HEK293T (cell line): ENCODE results near the gene BCR.

Source experiments
- ARNT ChIP-seq: fragments of 450-650 bp; IDR thresholded peaks from 2 replicates; pipeline ENCODE4 v1.6.1; 2017; ENCODE audit warnings: mild to moderate bottlenecking
- BHLHE40 ChIP-seq: fragments of 450-650 bp; IDR thresholded peaks from 2 replicates; pipeline ENCODE4 v1.6.1; 2016; ENCODE audit warnings: mild to moderate bottlenecking, moderate library complexity, borderline replicate concordance
- CTBP1 ChIP-seq: fragments of 450-650 bp; IDR thresholded peaks from 2 replicates; pipeline ENCODE4 v1.6.1; 2016; ENCODE audit warnings: borderline replicate concordance
- FOXK2 ChIP-seq: fragments of 450-650 bp; IDR thresholded peaks from 2 replicates; pipeline ENCODE4 v1.6.1; 2016; ENCODE audit warnings: mild to moderate bottlenecking
- FOXM1 ChIP-seq: fragments of 450-650 bp; IDR thresholded peaks from 2 replicates; pipeline ENCODE4 v1.6.1; 2017; ENCODE audit warnings: mild to moderate bottlenecking, borderline replicate concordance
- HDGF ChIP-seq: fragments of 450-650 bp; IDR thresholded peaks from 2 replicates; pipeline ENCODE4 v1.6.1; 2017; ENCODE audit warnings: antibody characterized with exemption, borderline replicate concordance
- LEF1 ChIP-seq: fragments of 450-650 bp; IDR thresholded peaks from 2 replicates; pipeline ENCODE4 v1.6.1; 2017; ENCODE audit warnings: mild to moderate bottlenecking, borderline replicate concordance
- NFRKB ChIP-seq: fragments of 450-650 bp; IDR thresholded peaks from 2 replicates; pipeline ENCODE4 v1.6.1; 2016; ENCODE audit warnings: mild to moderate bottlenecking, moderate library complexity
- SP1 ChIP-seq: fragments of 450-650 bp; IDR thresholded peaks from 2 replicates; pipeline ENCODE4 v1.6.1; 2017
- TARDBP ChIP-seq: fragments of 450-650 bp; IDR thresholded peaks from 2 replicates; pipeline ENCODE4 v1.6.1; 2016
- ZNF384 ChIP-seq: fragments of 450-650 bp; IDR thresholded peaks from 2 replicates; pipeline ENCODE4 v1.6.1; 2016
- TF ChIP-seq, protein P1 (sequence below): fragments of 450-650 bp; IDR thresholded peaks from 2 replicates; pipeline ENCODE4 v1.6.1; 2016

DNA sequence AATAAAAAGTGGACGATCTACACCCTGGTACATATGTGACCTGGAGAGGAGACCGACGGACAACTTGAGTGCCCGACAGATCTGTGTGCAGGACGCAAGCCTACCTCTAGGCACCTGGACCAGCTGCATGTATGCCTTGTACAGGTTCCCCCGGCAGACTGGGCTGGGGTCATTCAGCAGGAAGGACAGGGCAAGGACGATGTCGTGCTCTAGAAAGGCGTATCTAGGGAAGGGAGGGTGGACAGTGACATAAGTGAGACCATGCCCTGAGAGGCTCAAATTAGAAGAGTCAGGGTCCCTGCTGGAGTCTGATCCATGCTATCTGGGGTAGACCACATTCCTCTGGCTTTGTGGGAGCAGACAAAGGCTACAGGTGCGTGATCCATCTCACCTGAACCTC lies 46.4 kb upstream of the BCR start:
- no peak for TF ChIP-seq SP1
- no peak for TF ChIP-seq TARDBP
- no peak for TF ChIP-seq ZNF384
- TF ChIP-seq, protein P1, sequence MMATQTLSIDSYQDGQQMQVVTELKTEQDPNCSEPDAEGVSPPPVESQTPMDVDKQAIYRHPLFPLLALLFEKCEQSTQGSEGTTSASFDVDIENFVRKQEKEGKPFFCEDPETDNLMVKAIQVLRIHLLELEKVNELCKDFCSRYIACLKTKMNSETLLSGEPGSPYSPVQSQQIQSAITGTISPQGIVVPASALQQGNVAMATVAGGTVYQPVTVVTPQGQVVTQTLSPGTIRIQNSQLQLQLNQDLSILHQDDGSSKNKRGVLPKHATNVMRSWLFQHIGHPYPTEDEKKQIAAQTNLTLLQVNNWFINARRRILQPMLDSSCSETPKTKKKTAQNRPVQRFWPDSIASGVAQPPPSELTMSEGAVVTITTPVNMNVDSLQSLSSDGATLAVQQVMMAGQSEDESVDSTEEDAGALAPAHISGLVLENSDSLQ = no peak
- no peak for TF ChIP-seq HDGF
- no peak for TF ChIP-seq CTBP1
- TF ChIP-seq BHLHE40 = no peak
- TF ChIP-seq NFRKB = no peak
- TF ChIP-seq FOXM1 = no peak
- no peak for TF ChIP-seq FOXK2
- no peak for TF ChIP-seq LEF1
- no peak for TF ChIP-seq ARNT
